Measurements from ENCODE around the gene SELENOT.
"Not testable (repeated sequence)": the region's sequence is repeated elsewhere in the genome, so short reads cannot be mapped to it uniquely, and the experiment has no call there.

SELENOT gene

GRCh38 chr3:150589759-150590158 is 13.4 kb upstream of the SELENOT start:
- Histone ChIP-seq H3K36me3 (ENCODE audit: control insufficient read depth, low read depth, low read length) (peaks cover 11% of the 10 kb centered on the region), H3K27me3 (ENCODE audit: control insufficient read depth, insufficient read depth, low read length) (no peaks in the 10 kb centered on the region), H3K4me3 (ENCODE audit: low read length) (no peak overlapping the region), H3K4me1 (ENCODE audit: control insufficient read depth, low read depth, low read length) (no peaks in the 10 kb centered on the region), H3K9ac (ENCODE audit: low read length) (no peak overlapping the region), H3K27ac (ENCODE audit: low read length) (no peak overlapping the region), H3K9me3 (ENCODE audit: control insufficient read depth, low read depth, low read length) (no peaks in the 10 kb centered on the region)

- Histone ChIP-seq H3K27ac (ENCODE audit: low read length) (no peak overlapping the region), H3K9ac (ENCODE audit: low read length) (no peak overlapping the region), H3K36me3 (ENCODE audit: control insufficient read depth, low read depth, low read length) (no peaks in the 10 kb centered on the region), H3K4me3 (ENCODE audit: low read length) (no peak overlapping the region), H3K27me3 (ENCODE audit: control insufficient read depth, insufficient read depth, low read length) (no peaks in the 10 kb centered on the region), H3K9me3 (ENCODE audit: control insufficient read depth, low read depth, low read length) (no peaks in the 10 kb centered on the region), H3K4me1 (ENCODE audit: control insufficient read depth, low read depth, low read length) (peaks cover 4% of the 10 kb centered on the region)
Measured at GRCh38 chr3:150594150-150594549, 9.0 kb upstream of the SELENOT start.

GRCh38 chr3:150597646-150598045 is 5.5 kb upstream of the SELENOT start:
- Histone ChIP-seq H3K4me3 (ENCODE audit: low read length) (no peak overlapping the region), H3K4me1 (ENCODE audit: control insufficient read depth, low read depth, low read length) (peaks cover 24% of the 10 kb centered on the region), H3K9me3 (ENCODE audit: control insufficient read depth, low read depth, low read length) (no peaks in the 10 kb centered on the region), H3K27me3 (ENCODE audit: control insufficient read depth, insufficient read depth, low read length) (no peaks in the 10 kb centered on the region), H3K36me3 (ENCODE audit: control insufficient read depth, low read depth, low read length) (no peaks in the 10 kb centered on the region), H3K27ac (ENCODE audit: low read length) (no peak overlapping the region), H3K9ac (ENCODE audit: low read length) (no peak overlapping the region)

GRCh38 chr3:150599611-150600297 is 3.4 kb upstream of the SELENOT start:
- H3K4me3 ChIP-seq (ENCODE audit: low read length) = peak overlapping the region; percentile 30
- H3K4me1 ChIP-seq (ENCODE audit: control insufficient read depth, low read depth, low read length) = peaks cover 29% of the 10 kb centered on the region
- H3K36me3 ChIP-seq (ENCODE audit: control insufficient read depth, low read depth, low read length) = no peaks in the 10 kb centered on the region
- H3K27me3 ChIP-seq (ENCODE audit: control insufficient read depth, insufficient read depth, low read length) = no peaks in the 10 kb centered on the region
- H3K27ac ChIP-seq (ENCODE audit: low read length) = peak overlapping the region; percentile 86
- H3K9me3 ChIP-seq (ENCODE audit: control insufficient read depth, low read depth, low read length) = no peaks in the 10 kb centered on the region
- H3K9ac ChIP-seq (ENCODE audit: low read length) = peak overlapping the region; percentile 54

GRCh38 chr3:150600647-150601530 is 2.2 kb upstream of the SELENOT start:
- not testable (repeated sequence) for H3K4me3 ChIP-seq (ENCODE audit: low read length); H3K9ac ChIP-seq (ENCODE audit: low read length); H3K36me3 ChIP-seq (ENCODE audit: control insufficient read depth, low read depth, low read length); H3K9me3 ChIP-seq (ENCODE audit: control insufficient read depth, low read depth, low read length); H3K27me3 ChIP-seq (ENCODE audit: control insufficient read depth, insufficient read depth, low read length)
- Histone ChIP-seq H3K4me1 (ENCODE audit: control insufficient read depth, low read depth, low read length) (peaks cover 36% of the 10 kb centered on the region), H3K27ac (ENCODE audit: low read length) (peak overlapping the region; percentile 86)

- Histone ChIP-seq H3K27me3 (ENCODE audit: control insufficient read depth, insufficient read depth, low read length) (no peaks in the 10 kb centered on the region), H3K9me3 (ENCODE audit: control insufficient read depth, low read depth, low read length) (no peaks in the 10 kb centered on the region), H3K4me1 (ENCODE audit: control insufficient read depth, low read depth, low read length) (peaks cover 47% of the 10 kb centered on the region), H3K36me3 (ENCODE audit: control insufficient read depth, low read depth, low read length) (peaks cover 7% of the 10 kb centered on the region), H3K9ac (ENCODE audit: low read length) (peak overlapping the region; percentile 69), H3K4me3 (ENCODE audit: low read length) (peak overlapping the region; percentile 78), H3K27ac (ENCODE audit: low read length) (peak overlapping the region; percentile 89)
Measured at GRCh38 chr3:150602426-150603152, 532 bp upstream of the SELENOT start.

- Histone ChIP-seq H3K4me3 (ENCODE audit: low read length) (peak overlapping the region; percentile 78), H3K27ac (ENCODE audit: low read length) (no peak overlapping the region), H3K9ac (ENCODE audit: low read length) (peak overlapping the region; percentile 69), H3K27me3 (ENCODE audit: control insufficient read depth, insufficient read depth, low read length) (no peaks in the 10 kb centered on the region), H3K36me3 (ENCODE audit: control insufficient read depth, low read depth, low read length) (peaks cover 7% of the 10 kb centered on the region), H3K4me1 (ENCODE audit: control insufficient read depth, low read depth, low read length) (peaks cover 50% of the 10 kb centered on the region), H3K9me3 (ENCODE audit: control insufficient read depth, low read depth, low read length) (no peaks in the 10 kb centered on the region)
Measured at GRCh38 chr3:150603980-150604319, 829 bp downstream of the SELENOT start.

GRCh38 chr3:150605998-150606641 is 3.0 kb downstream of the SELENOT start:
- Histone ChIP-seq H3K27ac (ENCODE audit: low read length) (no peak overlapping the region), H3K36me3 (ENCODE audit: control insufficient read depth, low read depth, low read length) (peaks cover 7% of the 10 kb centered on the region), H3K9ac (ENCODE audit: low read length) (no peak overlapping the region), H3K4me3 (ENCODE audit: low read length) (no peak overlapping the region), H3K27me3 (ENCODE audit: control insufficient read depth, insufficient read depth, low read length) (no peaks in the 10 kb centered on the region), H3K4me1 (ENCODE audit: control insufficient read depth, low read depth, low read length) (peaks cover 31% of the 10 kb centered on the region), H3K9me3 (ENCODE audit: control insufficient read depth, low read depth, low read length) (no peaks in the 10 kb centered on the region)

GRCh38 chr3:150607267-150608065 is 4.3 kb downstream of the SELENOT start:
- H3K27me3 ChIP-seq (ENCODE audit: control insufficient read depth, insufficient read depth, low read length) = no peaks in the 10 kb centered on the region
- H3K9me3 ChIP-seq (ENCODE audit: control insufficient read depth, low read depth, low read length) = no peaks in the 10 kb centered on the region
- peaks cover 9% of the 10 kb centered on the region for H3K36me3 ChIP-seq (ENCODE audit: control insufficient read depth, low read depth, low read length)
- H3K9ac ChIP-seq (ENCODE audit: low read length) = no peak overlapping the region
- no peak overlapping the region for H3K27ac ChIP-seq (ENCODE audit: low read length)
- peaks cover 30% of the 10 kb centered on the region for H3K4me1 ChIP-seq (ENCODE audit: control insufficient read depth, low read depth, low read length)
- peak overlapping the region; percentile 18 for H3K4me3 ChIP-seq (ENCODE audit: low read length)

- Histone ChIP-seq H3K27ac (ENCODE audit: low read length) (no peak overlapping the region), H3K4me3 (ENCODE audit: low read length) (no peak overlapping the region), H3K9me3 (ENCODE audit: control insufficient read depth, low read depth, low read length) (no peaks in the 10 kb centered on the region), H3K9ac (ENCODE audit: low read length) (no peak overlapping the region), H3K27me3 (ENCODE audit: control insufficient read depth, insufficient read depth, low read length) (no peaks in the 10 kb centered on the region), H3K4me1 (ENCODE audit: control insufficient read depth, low read depth, low read length) (peaks cover 23% of the 10 kb centered on the region), H3K36me3 (ENCODE audit: control insufficient read depth, low read depth, low read length) (peaks cover 18% of the 10 kb centered on the region)
Measured at GRCh38 chr3:150609988-150610387, 6.9 kb downstream of the SELENOT start.

All from iPS-18a (cell line).